Measurements from ENCODE around the gene SLC25A26. TPM values are rescaled to one million over a fixed set of nuclear protein-coding genes. Genes with fewer than 3 reads are reported as not detected.
A peak's percentile ranks its signal among the peaks of the same experiment; 100 is the strongest.

SLC25A26 gene
- total and polyA plus RNA-seq, 12 donors: 12.1 to 44.2 (median 31.0) TPM

GRCh38 chr3:66409771-66410754 is 189.3 kb downstream of the SLC25A26 start:
- peaks cover 17 to 91% (median 60%) of the 10 kb centered on the region in 9 donors for H3K4me1 ChIP-seq
- TF ChIP-seq CTCF (IDR thresholded peaks at IDR 0.05): no peak
- WGBS, 2 donors: 92 to 93% methylated on average over 24 of the region's 24 CpGs

GRCh38 chr3:66410976-66411375 is 190.2 kb downstream of the SLC25A26 start:
- 87 to 94% methylated on average over 7 of the region's 7 CpGs for WGBS, 2 donors
- TF ChIP-seq CTCF (IDR thresholded peaks at IDR 0.05): no peak
- Histone ChIP-seq H3K27ac (peak overlapping the region; percentile 13 to 79 (median 50)), H3K4me3 (no peak overlapping the region), H3K4me1 (peaks cover 17 to 93% (median 57%) of the 10 kb centered on the region in 9 donors), H3K27me3 (no peaks in the 10 kb centered on the region), H3K9me3 (no peaks in the 10 kb centered on the region), H3K36me3 (peaks cover 0 to 88% (median 21%) of the 10 kb centered on the region in 9 donors)
- no peak for ATAC-seq
- no peak for DNase-seq
- intact Hi-C loops (cut with DNase I): loop anchor here in 4 of 10 donors (5.0 to 10.0 kb wide), 3 partner anchors 41 to 94 kb away; partner anchors contain the start of gene LRIG1 (in 1 of the 4)

More at GRCh38 chr3:66409771-66410754, 189.3 kb downstream of the SLC25A26 start:
- DNase-seq (no peak), ATAC-seq (no peak)
- Histone ChIP-seq H3K27me3 (no peaks in the 10 kb centered on the region), H3K9me3 (no peaks in the 10 kb centered on the region), H3K27ac (peak overlapping the region in 7 of 10 donors; percentile 25 to 79 (median 58)), H3K4me3 (no peak overlapping the region), H3K36me3 (peaks cover 0 to 89% (median 26%) of the 10 kb centered on the region in 9 donors)
- intact Hi-C loops (cut with DNase I): loop anchor here in 9 of 10 donors (5.0 to 10.0 kb wide), 6 partner anchors 32 to 407 kb away; partner anchors contain the start of gene LRIG1 (in 2 of the 9)

GRCh38 chr3:66411474-66411873 is 190.7 kb downstream of the SLC25A26 start:
- H3K27me3 ChIP-seq: no peaks in the 10 kb centered on the region
- H3K9me3 ChIP-seq: no peaks in the 10 kb centered on the region
- no peak for DNase-seq
- peak; percentile 46 to 68 (median 54) for ATAC-seq
- TF ChIP-seq CTCF (IDR thresholded peaks at IDR 0.05): no peak
- H3K27ac ChIP-seq: peak overlapping the region; percentile 36 to 79 (median 54)
- intact Hi-C loops (cut with DNase I): loop anchor here in 4 of 10 donors (5.0 to 10.0 kb wide), 3 partner anchors 41 to 93 kb away; partner anchors contain the start of gene LRIG1 (in 1 of the 4)
- H3K4me1 ChIP-seq: peaks cover 14 to 93% (median 57%) of the 10 kb centered on the region in 9 donors
- H3K4me3 ChIP-seq: no peak overlapping the region
- 35 to 38% methylated on average over 8 of the region's 8 CpGs for WGBS, 2 donors
- H3K36me3 ChIP-seq: peaks cover 0 to 87% (median 21%) of the 10 kb centered on the region in 9 donors

Data from heart right ventricle (tissue), 16 donors.